Muscle layer of colon (tissue), 2 donors: ENCODE data around the gene RELN.
"Not testable (repeated sequence)": the region's sequence is repeated elsewhere in the genome, so short reads cannot be mapped to it uniquely, and the experiment has no call there.

Experiments used
- H3K27ac ChIP-seq: one replicate; pipeline ENCODE4 v1.7.0; 2013; ENCODE audit warnings: low read depth, mild to moderate bottlenecking, low read length, moderate library complexity
- H3K27me3 ChIP-seq, 2 donors: one replicate each; pipeline ENCODE4 v1.7.0; 2013; ENCODE audit warnings: low read length in 2 of 2, mild to moderate bottlenecking in 2 of 2; ENCODE audit not compliant: insufficient read depth in 2 of 2, control insufficient read depth in 1 of 2
- H3K36me3 ChIP-seq: one replicate; pipeline ENCODE4 v1.7.0; 2013; ENCODE audit warnings: mild to moderate bottlenecking, low read length; ENCODE audit not compliant: insufficient read depth
- H3K4me1 ChIP-seq: one replicate; pipeline ENCODE4 v1.7.0; 2013; ENCODE audit warnings: mild to moderate bottlenecking, low read length; ENCODE audit not compliant: insufficient read depth
- H3K4me3 ChIP-seq, 2 donors: one replicate each; pipeline ENCODE4 v1.7.0; 2013; ENCODE audit warnings: low read length in 2 of 2, low read depth in 1 of 2, mild to moderate bottlenecking in 1 of 2, moderate library complexity in 1 of 2
- H3K9ac ChIP-seq: one replicate; pipeline ENCODE4 v1.7.0; 2013; ENCODE audit warnings: low read length
- H3K9me3 ChIP-seq: one replicate; pipeline ENCODE4 v1.7.0; 2013; ENCODE audit warnings: mild to moderate bottlenecking, low read length
- donor health status: abdominal sarcoma.
- donor health status: Adenocarcinoma of cecum.

The RELN gene

DNA sequence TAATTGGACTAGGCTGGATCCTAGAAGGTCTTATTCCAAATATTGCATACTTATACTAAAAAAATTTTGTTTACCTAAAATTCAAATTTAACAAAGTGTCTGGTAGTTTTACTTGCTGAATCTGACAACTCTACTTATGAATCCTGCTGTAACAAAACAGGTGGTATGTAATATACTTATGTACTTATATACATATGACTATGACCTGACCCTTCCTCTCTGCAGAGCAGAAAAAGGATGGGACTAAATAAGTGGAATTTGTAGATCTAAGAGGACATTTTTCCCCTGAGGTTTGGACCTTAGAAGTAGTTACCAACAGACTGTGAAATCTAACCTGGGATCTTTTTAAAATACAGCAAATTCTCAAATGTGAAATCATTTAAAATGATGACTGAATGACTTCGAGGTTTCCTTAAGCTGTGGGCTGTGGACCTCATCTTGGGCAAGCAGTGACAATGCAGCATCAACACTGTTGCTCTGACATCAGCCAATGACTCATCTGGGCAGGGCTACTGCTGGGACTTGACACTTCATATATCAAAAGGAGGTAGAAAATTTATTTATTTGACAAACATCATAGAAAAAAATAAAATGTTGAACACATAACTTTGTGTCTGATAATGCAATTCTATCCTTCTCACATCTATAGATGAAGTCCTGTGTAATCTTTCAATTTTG, 73.6 kb downstream of the RELN start:
- H3K4me3 ChIP-seq, result no peak overlapping the region
- H3K27ac ChIP-seq, result no peak overlapping the region
- no peaks in the 10 kb centered on the region for H3K9me3 ChIP-seq
- H3K4me1 ChIP-seq, result no peaks in the 10 kb centered on the region
- no peaks in the 10 kb centered on the region for H3K27me3 ChIP-seq
- H3K9ac ChIP-seq, result no peak overlapping the region
- H3K36me3 ChIP-seq, result no peaks in the 10 kb centered on the region

DNA sequence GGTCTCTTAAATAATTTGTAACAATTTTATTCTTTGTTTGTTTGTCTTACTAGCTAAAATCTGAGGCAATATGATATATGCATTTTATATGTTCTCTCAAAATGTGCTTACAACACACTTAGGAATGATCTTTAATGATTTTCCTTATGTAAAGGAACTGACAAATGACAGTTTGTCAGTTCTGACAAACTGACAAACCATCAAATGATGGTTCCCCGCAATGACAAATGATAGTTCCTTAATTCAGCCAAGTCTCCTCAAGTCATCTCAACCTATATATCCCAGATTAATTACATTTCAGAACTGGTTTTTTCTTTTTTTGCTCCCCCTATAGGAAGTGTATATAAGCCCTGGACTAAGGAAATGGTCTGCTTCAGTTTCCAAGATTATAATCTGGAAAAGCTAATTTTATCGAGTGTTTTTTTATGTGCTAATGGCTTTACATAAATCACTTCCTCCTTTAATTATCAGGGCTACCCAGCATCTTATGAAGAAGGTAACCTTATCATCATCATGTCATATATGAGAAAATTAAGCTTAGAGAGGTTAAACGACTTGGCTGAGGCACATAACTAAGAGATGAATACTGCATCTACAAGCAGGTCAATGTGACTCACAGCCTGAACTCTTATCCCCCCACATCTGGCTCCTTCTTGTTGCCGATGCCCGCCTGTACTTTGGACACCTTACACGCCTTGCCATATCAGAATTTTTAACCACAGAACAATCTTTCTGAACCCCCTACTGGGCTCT, 75.1 kb downstream of the RELN start:
- Histone ChIP-seq H3K27me3 (no peaks in the 10 kb centered on the region), H3K4me1 (no peaks in the 10 kb centered on the region), H3K4me3 (no peak overlapping the region), H3K36me3 (no peaks in the 10 kb centered on the region), H3K27ac (no peak overlapping the region), H3K9ac (no peak overlapping the region), H3K9me3 (no peaks in the 10 kb centered on the region)

DNA sequence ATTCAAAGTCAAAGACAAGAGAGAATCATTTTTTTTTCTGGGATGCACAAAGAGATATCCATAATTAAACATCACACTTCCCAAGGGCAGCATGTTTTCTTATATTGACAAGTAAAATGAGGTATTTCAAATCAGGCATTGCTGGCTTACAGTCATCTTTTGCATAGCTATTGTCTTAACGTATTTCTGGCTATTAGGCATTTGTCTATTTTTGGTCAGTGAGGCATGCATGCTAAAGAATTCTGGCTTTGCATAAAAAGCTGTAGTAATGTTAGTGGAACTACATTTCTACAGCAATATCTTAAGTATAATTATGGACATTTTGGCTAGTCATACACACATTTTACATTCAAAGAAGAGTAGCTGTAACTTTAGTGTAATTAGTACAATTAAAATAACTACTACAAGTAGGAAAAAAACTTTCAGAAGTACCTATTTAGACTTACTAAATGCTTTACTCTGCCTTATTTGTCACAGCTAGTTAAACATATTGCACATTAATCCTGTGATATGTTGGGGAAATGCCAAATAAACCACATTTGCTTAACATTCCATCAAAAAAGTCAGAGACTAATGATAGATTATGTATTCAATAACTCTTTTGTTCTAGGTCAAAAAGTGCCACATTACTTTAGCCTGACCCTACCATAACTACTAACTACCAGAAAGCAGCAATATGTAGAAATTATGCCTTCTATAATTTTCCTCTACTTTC, 76.4 kb downstream of the RELN start:
- no peak overlapping the region for H3K27ac ChIP-seq
- no peaks in the 10 kb centered on the region for H3K9me3 ChIP-seq
- no peaks in the 10 kb centered on the region for H3K27me3 ChIP-seq
- H3K4me1 ChIP-seq, result no peaks in the 10 kb centered on the region
- no peak overlapping the region for H3K9ac ChIP-seq
- H3K36me3 ChIP-seq, result no peaks in the 10 kb centered on the region
- no peak overlapping the region for H3K4me3 ChIP-seq

DNA sequence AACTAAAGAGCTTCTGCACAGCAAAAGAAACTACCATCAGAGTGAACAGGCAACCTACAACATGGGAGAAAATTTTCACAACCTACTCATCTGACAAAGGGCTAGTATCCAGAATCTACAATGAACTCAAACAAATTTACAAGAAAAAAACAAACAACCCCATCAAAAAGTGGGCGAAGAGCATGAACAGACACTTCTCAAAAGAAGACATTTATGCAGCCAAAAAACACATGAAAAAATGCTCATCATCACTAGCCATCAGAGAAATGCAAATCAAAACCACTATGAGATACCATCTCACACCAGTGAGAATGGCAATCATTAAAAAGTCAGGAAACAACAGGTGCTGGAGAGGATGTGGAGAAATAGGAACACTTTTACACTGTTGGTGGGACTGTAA, 78.4 kb downstream of the RELN start:
- H3K27me3 ChIP-seq, H3K36me3 ChIP-seq, H3K9ac ChIP-seq, H3K27ac ChIP-seq, H3K9me3 ChIP-seq, H3K4me3 ChIP-seq, H3K4me1 ChIP-seq: not testable (repeated sequence)

DNA sequence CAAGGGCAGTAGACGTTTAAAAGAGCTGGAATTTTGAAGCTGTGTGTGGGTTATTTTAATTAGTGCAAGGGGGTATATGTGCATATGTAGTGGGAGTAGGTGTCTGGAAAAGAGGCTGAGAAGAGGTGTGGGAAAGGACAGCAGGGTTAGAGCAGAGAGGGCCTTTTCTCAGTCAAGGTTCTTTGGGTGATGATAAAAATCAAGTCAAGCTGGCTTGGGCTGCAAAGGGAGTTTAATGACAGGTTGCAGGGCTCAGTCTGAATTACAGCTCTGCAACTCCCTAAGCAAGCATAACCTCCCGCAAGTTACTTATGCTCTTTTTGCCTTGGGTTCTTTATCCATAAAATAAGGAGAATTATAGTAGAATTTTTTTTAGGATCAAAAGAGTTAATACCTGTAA, 83.5 kb downstream of the RELN start:
- Histone ChIP-seq H3K27me3 (no peaks in the 10 kb centered on the region), H3K36me3 (no peaks in the 10 kb centered on the region), H3K9me3 (peaks cover 3% of the 10 kb centered on the region), H3K9ac (no peak overlapping the region), H3K27ac (no peak overlapping the region), H3K4me1 (no peaks in the 10 kb centered on the region), H3K4me3 (no peak overlapping the region)

DNA sequence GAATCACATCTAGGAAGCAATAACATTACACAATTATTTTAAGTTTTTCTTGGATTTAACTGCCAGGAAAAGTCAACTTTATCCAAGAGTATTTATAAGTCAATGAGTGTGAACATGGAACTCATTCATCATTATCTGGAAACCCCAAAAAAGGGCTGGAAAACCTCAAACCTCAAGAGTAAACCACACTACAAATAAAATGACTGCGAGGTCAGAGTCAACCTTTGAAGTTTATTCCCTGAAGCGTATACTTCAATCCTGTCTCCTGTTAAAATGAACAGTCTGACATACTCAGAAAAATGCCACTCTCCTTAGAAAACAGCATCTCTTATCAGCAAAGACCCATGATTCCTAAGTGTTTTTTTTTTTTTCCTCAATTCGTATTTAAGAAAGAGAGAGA, 86.5 kb downstream of the RELN start:
- H3K27ac ChIP-seq, result no peak overlapping the region

DNA sequence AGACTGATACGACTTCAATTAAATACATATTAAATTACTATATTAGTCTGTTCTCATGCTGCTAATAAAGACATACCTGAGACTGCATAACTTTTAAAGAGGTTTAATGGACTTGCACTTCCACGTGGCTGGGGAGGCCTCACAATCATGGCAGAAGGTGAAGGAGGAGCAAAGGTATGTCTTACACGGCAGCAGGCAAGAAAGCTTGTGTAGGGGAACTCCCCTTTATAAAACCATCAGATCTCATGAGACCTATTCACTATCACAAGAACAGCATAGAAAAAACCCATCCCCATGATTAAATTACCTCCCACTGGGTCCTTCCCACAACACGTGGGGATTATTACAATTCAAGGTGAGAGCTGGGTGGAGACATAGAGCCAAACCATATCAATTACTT, 92.6 kb downstream of the RELN start:
- not testable (repeated sequence) for H3K9me3 ChIP-seq, H3K36me3 ChIP-seq, H3K27ac ChIP-seq, H3K4me1 ChIP-seq, H3K27me3 ChIP-seq, H3K4me3 ChIP-seq, H3K9ac ChIP-seq

More for the DNA sequence above, 86.5 kb downstream of the RELN start:
- Histone ChIP-seq H3K9ac (no peak overlapping the region), H3K36me3 (no peaks in the 10 kb centered on the region), H3K27me3 (no peaks in the 10 kb centered on the region), H3K4me3 (no peak overlapping the region), H3K4me1 (no peaks in the 10 kb centered on the region), H3K9me3 (peaks cover 3% of the 10 kb centered on the region)

DNA sequence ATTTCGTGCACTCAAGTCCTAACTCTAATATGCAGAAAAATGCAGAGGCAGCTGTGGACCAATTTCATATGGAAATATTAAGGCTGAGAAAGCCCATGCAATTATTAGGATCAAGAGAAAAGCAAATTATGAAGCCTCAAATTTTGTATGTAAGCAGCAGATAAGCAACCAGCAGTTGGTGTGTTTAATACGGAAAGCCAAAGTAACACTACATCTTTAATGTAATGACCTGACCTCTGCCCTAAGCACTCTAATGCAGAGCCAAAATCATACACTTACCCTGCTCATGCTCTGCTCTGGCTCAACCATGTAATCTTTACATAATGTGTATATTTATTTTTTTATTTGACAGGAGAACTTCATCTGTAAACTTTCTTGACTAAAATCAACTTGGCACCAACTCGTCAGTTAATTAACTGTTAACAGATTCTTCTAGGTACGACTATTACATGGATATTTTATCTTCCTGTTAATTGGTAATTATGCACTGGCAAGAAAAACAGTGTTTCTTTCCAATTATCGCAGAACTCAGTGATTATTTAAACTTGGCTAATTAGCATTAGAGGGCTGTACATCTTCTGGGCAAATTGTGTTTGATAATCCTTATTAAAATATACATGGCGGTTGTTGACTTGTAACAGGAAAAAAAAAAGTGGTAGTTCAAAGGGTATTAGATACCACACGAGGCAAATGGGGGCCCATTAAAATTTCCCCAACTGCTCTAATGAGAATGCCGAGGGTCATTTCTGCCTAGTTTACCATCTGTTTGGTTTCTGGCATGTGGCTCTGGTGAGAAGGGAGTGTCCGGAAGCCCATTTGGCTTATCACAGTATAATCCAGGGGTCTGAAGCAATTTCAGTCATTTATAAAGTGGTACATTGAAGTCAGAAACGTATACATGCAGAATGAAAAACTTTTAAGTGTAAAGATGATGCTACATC, 94.5 kb downstream of the RELN start:
- Histone ChIP-seq H3K27me3 (no peaks in the 10 kb centered on the region), H3K9me3 (no peaks in the 10 kb centered on the region), H3K4me1 (no peaks in the 10 kb centered on the region), H3K36me3 (no peaks in the 10 kb centered on the region), H3K4me3 (no peak overlapping the region), H3K27ac (no peak overlapping the region), H3K9ac (no peak overlapping the region)

DNA sequence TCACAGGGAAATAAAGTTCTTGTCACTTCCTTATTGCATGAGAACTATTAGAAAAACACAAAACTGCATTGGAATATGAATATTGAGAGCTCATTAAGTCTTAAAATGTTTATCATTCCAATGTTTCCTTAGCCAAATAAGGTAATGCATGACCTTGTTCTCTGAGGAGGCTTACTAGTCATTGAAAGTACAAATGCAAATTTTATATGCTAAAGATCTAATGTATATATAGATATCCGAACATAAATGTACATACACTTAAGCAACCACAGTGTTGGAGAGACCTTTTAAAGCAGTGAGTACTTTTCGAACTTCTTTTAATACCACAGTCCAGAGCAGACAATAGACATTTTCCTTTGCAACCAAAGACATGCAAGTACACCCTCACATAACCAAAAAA, 96.1 kb downstream of the RELN start:
- Histone ChIP-seq H3K4me3 (no peak overlapping the region), H3K36me3 (no peaks in the 10 kb centered on the region), H3K27me3 (no peaks in the 10 kb centered on the region), H3K4me1 (no peaks in the 10 kb centered on the region), H3K9me3 (no peaks in the 10 kb centered on the region), H3K27ac (no peak overlapping the region), H3K9ac (no peak overlapping the region)

DNA sequence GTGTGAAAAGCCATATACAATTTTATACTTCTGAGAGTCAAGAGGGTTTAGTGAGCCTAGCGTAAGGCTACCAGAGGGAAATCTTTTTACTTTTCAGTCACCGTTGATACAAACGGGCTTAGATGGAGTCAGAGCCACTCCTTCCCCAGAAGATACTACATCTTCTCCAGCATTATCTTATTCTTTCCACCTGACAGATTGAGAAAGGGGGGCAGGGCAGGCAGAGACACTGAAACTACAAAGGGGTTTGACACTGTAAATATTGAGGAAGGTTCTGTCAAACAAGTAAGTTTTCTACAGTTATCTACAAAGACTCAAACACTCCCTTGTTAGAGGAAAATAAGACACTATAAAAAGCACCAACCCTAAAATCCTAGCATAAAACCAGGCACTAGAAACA, 100.0 kb downstream of the RELN start:
- no peaks in the 10 kb centered on the region for H3K27me3 ChIP-seq
- H3K9ac ChIP-seq, result no peak overlapping the region
- H3K36me3 ChIP-seq, result no peaks in the 10 kb centered on the region
- H3K4me3 ChIP-seq, result no peak overlapping the region
- H3K27ac ChIP-seq, result no peak overlapping the region
- no peaks in the 10 kb centered on the region for H3K4me1 ChIP-seq
- H3K9me3 ChIP-seq, result no peaks in the 10 kb centered on the region

DNA sequence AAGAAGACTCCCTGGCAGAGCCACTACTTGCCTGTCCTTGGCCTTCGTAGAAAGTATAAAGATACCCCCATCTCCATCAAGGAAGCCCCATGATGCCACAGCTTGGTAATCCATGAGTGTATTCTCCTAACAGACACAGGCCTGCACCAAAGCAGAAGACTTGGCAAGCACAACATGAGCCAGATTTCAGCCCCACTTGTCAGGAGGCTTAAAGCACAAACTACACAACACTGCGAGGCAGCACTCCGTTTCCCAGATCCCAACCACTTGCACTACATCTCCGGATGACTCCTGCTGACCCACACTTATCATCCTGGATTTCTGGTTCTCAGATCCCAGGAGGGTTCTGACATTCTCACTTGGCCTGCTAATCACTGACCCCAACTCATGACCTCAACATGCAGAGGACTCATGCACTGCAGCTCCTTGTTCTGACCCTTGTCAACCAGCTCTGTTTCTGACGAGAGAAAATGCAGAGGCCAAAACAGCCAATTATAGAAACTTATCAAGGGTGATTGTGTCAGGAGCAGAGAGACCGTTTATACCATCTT, 100.8 kb downstream of the RELN start:
- no peak overlapping the region for H3K9ac ChIP-seq
- no peak overlapping the region for H3K4me3 ChIP-seq
- H3K4me1 ChIP-seq, result no peaks in the 10 kb centered on the region
- H3K27me3 ChIP-seq, result no peaks in the 10 kb centered on the region
- no peaks in the 10 kb centered on the region for H3K36me3 ChIP-seq
- no peaks in the 10 kb centered on the region for H3K9me3 ChIP-seq
- H3K27ac ChIP-seq, result no peak overlapping the region
